Measurements from ENCODE around the gene BRD1.

Gene BRD1

GRCh38 chr22:49749227-49749626, 78.4 kb downstream of the BRD1 start:
- FAIRE-seq, result no peak
- TF ChIP-seq TAF1 (IDR thresholded peaks at IDR 0.05; ENCODE audit: borderline replicate concordance, low read depth, low read length) (no peak), POLR2A (IDR thresholded peaks at IDR 0.05; ENCODE audit: low read depth, low read length) (no peak), POLR2AphosphoS5 (IDR thresholded peaks at IDR 0.05; ENCODE audit: low read depth, low read length) (no peak)

GRCh38 chr22:49748514-49748913, 79.2 kb downstream of the BRD1 start:
- TF ChIP-seq POLR2AphosphoS5 (IDR thresholded peaks at IDR 0.05; ENCODE audit: low read depth, low read length) (no peak), TAF1 (IDR thresholded peaks at IDR 0.05; ENCODE audit: borderline replicate concordance, low read depth, low read length) (no peak), POLR2A (IDR thresholded peaks at IDR 0.05; ENCODE audit: low read depth, low read length) (no peak)
- FAIRE-seq (no peak), DNase-seq (ENCODE audit: insufficient read length) (no peak)

More at GRCh38 chr22:49749227-49749626, 78.4 kb downstream of the BRD1 start:
- no peak for DNase-seq (ENCODE audit: insufficient read length)

- FAIRE-seq, result no peak
- TF ChIP-seq TAF1 (IDR thresholded peaks at IDR 0.05; ENCODE audit: borderline replicate concordance, low read depth, low read length) (no peak), POLR2A (IDR thresholded peaks at IDR 0.05; ENCODE audit: low read depth, low read length) (no peak), POLR2AphosphoS5 (IDR thresholded peaks at IDR 0.05; ENCODE audit: low read depth, low read length) (no peak)
- DNase-seq (ENCODE audit: insufficient read length), result no peak
Measured at GRCh38 chr22:49747716-49748115, 80.0 kb downstream of the BRD1 start.

DNA sequence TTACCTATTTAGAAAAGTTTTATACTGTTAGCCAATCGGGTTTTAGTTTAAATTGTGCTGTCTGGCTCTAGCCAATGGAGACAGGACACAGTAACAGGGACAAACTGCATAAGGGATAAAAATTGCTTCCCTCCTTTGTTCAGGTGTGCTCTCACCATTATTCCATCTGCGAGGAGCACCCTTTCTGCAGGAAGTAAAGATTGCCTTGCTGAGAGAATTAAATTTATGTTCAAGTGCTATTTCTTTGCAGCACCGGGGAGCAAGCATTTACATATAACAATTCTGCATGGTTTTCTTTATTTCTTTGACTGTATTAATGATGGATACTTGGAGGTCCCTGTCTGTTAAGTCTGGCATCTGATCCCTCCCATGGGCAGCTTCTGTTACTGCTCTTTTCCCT, 80.5 kb downstream of the BRD1 start:
- no peak for DNase-seq (ENCODE audit: insufficient read length)
- FAIRE-seq, result no peak
- no peak for TF ChIP-seq POLR2A (IDR thresholded peaks at IDR 0.05; ENCODE audit: low read depth, low read length)
- no peak for TF ChIP-seq TAF1 (IDR thresholded peaks at IDR 0.05; ENCODE audit: borderline replicate concordance, low read depth, low read length)
- no peak for TF ChIP-seq POLR2AphosphoS5 (IDR thresholded peaks at IDR 0.05; ENCODE audit: low read depth, low read length)

DNA sequence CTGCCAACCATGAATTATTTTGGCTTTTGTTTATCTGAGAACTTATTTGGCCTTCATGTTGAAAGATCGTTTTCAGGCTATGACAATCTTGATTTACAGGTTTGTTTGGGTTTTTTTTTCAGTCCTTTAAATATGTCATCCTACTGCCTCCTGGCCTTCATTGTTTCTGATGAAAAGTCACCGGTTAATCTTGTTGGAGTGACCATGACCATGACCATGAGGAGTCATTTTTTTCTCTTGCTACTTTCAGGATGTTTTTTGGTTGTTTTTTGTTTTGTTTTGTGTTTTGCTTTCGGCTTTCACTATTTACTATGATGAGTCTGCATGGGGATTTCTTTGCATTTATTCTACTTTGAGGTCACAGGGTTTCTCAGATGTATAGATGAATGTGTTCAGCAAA, 81.6 kb downstream of the BRD1 start:
- TF ChIP-seq POLR2A (IDR thresholded peaks at IDR 0.05; ENCODE audit: low read depth, low read length) (no peak), TAF1 (IDR thresholded peaks at IDR 0.05; ENCODE audit: borderline replicate concordance, low read depth, low read length) (no peak), POLR2AphosphoS5 (IDR thresholded peaks at IDR 0.05; ENCODE audit: low read depth, low read length) (no peak)
- FAIRE-seq (no peak), DNase-seq (ENCODE audit: insufficient read length) (no peak)

DNA sequence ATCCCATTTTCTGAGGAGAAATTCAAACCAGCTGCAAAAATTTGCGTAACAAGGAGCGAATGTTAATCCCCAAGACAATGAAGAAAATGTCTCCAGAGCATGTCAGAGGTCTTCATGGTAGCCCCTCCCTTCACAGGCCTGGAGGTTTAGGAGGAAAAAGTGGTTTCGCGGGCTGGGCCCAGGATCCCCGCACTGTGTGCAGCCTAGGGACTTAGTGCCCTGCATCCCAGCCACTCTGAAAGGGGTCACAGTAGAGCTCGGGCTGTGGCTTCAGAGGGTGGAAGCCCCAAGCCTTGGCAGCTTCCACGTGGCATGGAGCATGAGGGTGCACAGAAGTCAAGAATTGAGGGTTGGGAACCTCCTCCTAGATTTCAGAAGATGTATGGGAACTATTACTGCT, 87.4 kb downstream of the BRD1 start:
- TF ChIP-seq POLR2A (IDR thresholded peaks at IDR 0.05; ENCODE audit: low read depth, low read length) (no peak), POLR2AphosphoS5 (IDR thresholded peaks at IDR 0.05; ENCODE audit: low read depth, low read length) (no peak), TAF1 (IDR thresholded peaks at IDR 0.05; ENCODE audit: borderline replicate concordance, low read depth, low read length) (no peak)
- DNase-seq (ENCODE audit: insufficient read length) (no peak), FAIRE-seq (no peak)

- FAIRE-seq (no peak), DNase-seq (ENCODE audit: insufficient read length) (no peak)
- no peak for TF ChIP-seq POLR2AphosphoS5 (IDR thresholded peaks at IDR 0.05; ENCODE audit: low read depth, low read length)
- TF ChIP-seq TAF1 (IDR thresholded peaks at IDR 0.05; ENCODE audit: borderline replicate concordance, low read depth, low read length), result no peak
- no peak for TF ChIP-seq POLR2A (IDR thresholded peaks at IDR 0.05; ENCODE audit: low read depth, low read length)
Measured at GRCh38 chr22:49739138-49739537, 88.5 kb downstream of the BRD1 start.

DNA sequence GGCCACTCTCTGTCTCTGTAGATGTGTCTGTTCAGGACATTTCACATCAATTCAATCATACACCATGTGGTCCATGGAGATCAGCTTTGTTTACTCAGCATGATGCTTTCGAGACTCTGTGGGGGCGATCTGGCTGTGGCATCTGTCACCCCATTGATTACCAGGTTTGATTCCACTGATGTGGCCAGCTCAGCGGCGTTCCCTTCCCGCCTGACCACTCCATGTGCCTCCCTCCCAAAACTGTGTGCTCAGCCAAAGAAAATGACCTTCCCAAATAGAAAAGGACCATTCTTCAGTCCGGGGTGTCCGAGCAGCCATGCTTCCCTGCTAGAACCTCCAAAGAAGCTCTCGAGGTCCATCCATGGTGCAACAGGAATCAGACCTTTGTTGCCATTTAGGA, 89.1 kb downstream of the BRD1 start:
- TF ChIP-seq POLR2A (IDR thresholded peaks at IDR 0.05; ENCODE audit: low read depth, low read length) (no peak), TAF1 (IDR thresholded peaks at IDR 0.05; ENCODE audit: borderline replicate concordance, low read depth, low read length) (no peak), POLR2AphosphoS5 (IDR thresholded peaks at IDR 0.05; ENCODE audit: low read depth, low read length) (no peak)
- no peak for DNase-seq (ENCODE audit: insufficient read length)
- no peak for FAIRE-seq

DNA sequence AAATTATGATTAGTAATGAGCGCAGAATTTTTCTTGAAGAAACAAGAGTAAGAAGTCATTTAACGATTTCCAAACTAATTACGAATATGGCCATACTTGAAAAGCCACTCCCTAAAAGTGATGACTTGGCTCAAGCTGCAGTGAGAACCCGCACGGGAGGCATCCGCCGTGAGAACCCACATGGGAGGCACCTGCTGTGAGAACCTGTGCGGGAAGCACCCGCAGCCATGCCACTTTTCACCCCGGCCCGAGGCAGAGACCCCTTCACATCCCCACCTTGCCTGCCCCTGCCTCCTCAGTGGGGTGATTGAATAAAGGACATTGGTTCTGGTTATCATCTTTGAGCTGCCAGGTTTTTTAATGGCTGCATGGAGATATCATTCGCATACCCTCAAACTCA, 89.7 kb downstream of the BRD1 start:
- no peak for FAIRE-seq
- TF ChIP-seq POLR2A (IDR thresholded peaks at IDR 0.05; ENCODE audit: low read depth, low read length) (no peak), POLR2AphosphoS5 (IDR thresholded peaks at IDR 0.05; ENCODE audit: low read depth, low read length) (no peak), TAF1 (IDR thresholded peaks at IDR 0.05; ENCODE audit: borderline replicate concordance, low read depth, low read length) (no peak)
- no peak for DNase-seq (ENCODE audit: insufficient read length)

GRCh38 chr22:49737101-49737551, 90.5 kb downstream of the BRD1 start:
- TF ChIP-seq POLR2A (IDR thresholded peaks at IDR 0.05; ENCODE audit: low read depth, low read length), result no peak
- TF ChIP-seq POLR2AphosphoS5 (IDR thresholded peaks at IDR 0.05; ENCODE audit: low read depth, low read length), result no peak
- TF ChIP-seq TAF1 (IDR thresholded peaks at IDR 0.05; ENCODE audit: borderline replicate concordance, low read depth, low read length), result no peak
- DNase-seq (ENCODE audit: insufficient read length) (no peak), FAIRE-seq (no peak)

DNA sequence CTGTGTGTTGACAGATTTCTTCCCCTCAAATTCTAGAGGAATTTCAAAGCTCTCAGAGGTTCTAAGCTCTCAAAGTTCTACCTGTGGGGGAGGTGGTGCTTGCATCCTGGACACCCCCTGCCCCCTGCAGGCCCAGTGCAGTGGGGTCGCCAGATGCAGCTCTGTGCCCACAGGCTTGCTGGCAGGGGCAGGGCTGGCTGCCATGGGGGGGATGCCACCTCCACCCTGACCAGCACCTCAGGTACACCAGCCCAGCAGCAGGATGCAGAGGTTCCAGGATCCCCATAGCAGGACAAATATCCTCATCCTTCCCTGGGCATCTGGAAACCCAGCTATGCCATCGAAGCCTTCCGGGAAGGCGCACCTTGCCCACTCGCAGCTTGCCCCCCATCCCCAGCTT, 91.1 kb downstream of the BRD1 start:
- TF ChIP-seq POLR2AphosphoS5 (IDR thresholded peaks at IDR 0.05; ENCODE audit: low read depth, low read length), result no peak
- no peak for TF ChIP-seq TAF1 (IDR thresholded peaks at IDR 0.05; ENCODE audit: borderline replicate concordance, low read depth, low read length)
- TF ChIP-seq POLR2A (IDR thresholded peaks at IDR 0.05; ENCODE audit: low read depth, low read length), result no peak
- FAIRE-seq (no peak), DNase-seq (ENCODE audit: insufficient read length) (no peak)

DNA sequence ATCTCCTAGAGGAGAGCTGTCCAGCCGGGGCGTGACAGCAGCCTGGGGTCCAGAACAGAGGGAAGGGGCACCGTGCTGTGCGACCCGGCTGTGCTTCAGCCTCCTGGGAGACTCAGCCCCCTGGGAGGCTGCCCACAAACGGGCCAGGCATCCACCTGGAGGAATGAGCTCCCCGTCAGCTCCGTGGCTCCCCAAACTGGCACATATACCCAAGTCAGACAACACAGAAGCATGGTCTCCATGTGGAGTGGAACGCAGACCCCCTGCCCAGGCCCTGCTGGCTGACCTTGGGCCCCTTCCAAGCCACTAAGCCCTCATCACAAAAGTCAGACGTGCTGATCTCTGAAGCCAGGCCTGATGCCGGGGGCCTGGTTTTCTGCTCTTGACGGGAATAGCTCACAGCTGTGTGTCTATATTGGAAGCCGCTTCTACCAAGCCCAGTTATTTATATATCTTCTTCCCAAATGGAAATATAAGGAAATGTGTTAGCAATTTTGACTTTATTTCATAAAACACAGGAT, 91.7 kb downstream of the BRD1 start:
- no peak for DNase-seq (ENCODE audit: insufficient read length)
- TF ChIP-seq POLR2A (IDR thresholded peaks at IDR 0.05; ENCODE audit: low read depth, low read length) (no peak), TAF1 (IDR thresholded peaks at IDR 0.05; ENCODE audit: borderline replicate concordance, low read depth, low read length) (no peak), POLR2AphosphoS5 (IDR thresholded peaks at IDR 0.05; ENCODE audit: low read depth, low read length) (no peak)
- no peak for FAIRE-seq

Measured in GM12892 (cell line).